ENCODE data around the gene MDM4. TPM values are rescaled to one million over a fixed set of nuclear protein-coding genes. Genes with fewer than 3 reads are reported as not detected.
A peak's percentile ranks its signal among the peaks of the same experiment; 100 is the strongest.

MDM4 gene
- total RNA-seq, 4 donors from 2014 or later: 64.3 to 140 (median 109) TPM

DNA sequence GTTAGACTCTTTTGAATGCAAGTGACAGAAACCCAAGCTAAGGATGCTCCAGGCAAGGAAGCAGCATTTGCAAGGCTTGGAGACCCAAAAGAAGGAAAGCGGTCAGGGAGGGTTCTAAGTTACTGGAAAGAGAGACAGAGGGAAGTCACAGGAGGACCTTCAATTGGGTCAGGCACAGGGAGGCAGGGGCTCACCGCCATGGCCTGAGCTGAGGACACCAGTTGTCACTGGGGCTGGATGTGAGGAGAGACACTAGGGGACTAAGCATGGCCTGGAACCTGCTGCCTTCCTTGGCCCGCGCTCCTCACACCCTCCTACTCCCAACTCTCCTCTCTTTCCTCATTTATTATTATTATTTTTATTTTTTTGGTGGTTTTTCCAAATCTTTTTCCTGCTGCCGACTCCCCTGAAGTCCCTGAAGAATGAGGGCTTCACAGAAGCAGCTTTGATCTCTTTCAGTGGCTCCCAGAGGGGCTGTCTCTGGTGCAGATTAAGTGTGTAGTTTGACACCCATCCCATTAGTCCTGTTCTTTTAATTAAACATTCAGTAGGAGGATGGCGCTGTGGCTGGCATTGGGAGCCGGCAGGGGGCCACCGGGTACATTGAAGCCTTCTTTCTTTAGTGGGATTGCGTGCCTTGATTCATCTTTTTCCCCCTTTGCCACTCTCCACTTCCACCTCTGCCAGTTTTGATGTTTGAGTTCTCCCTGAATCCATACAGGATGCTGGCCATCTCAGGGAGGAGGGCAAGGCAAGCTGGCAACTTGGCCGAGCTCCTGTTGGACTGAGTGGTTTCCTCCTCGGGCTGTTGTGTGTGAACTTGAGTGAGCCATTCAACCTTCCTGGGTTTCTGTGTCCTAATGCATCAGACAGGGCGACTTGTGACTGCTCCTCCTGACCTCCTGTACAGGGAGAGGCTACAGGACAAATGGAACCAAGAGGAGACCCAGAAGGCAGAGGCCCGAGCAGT is 59.3 kb downstream of the MDM4 start:
- Histone ChIP-seq H3K9me3 (no peaks in the 10 kb centered on the region), H3K4me3 (no peak overlapping the region), H3K27ac (no peak overlapping the region), H3K36me3 (no peaks in the 10 kb centered on the region), H3K4me1 (peaks cover 3 to 20% (median 9%) of the 10 kb centered on the region in 4 donors), H3K27me3 (no peaks in the 10 kb centered on the region)
- 88% methylated on average over 13 of the region's 13 CpGs; no CpG with 5 or more reads in 1 of the 2 donors for WGBS, 2 donors (ENCODE audit: low coverage in 1 of 2)
- intact Hi-C loops (cut with DNase I; ENCODE audit: low total_unique reads) (no loop called here), in situ Hi-C loops (cut with MboI; ENCODE audit: low pct_ligation_motif_present in 1 of 4, low pct_unique_long_range_greater_than_20kb in 1 of 4, low sequenced_read_pairs in 3 of 4) (no loop called here)
- TF ChIP-seq POLR2AphosphoS5 (IDR thresholded peaks at IDR 0.05): no peak
- no peak for TF ChIP-seq POLR2A (IDR thresholded peaks at IDR 0.05)
- DNase-seq: no peak

GRCh38 chr1:204576422-204576821 is 60.2 kb downstream of the MDM4 start:
- H3K36me3 ChIP-seq: no peaks in the 10 kb centered on the region
- no peaks in the 10 kb centered on the region for H3K27me3 ChIP-seq
- WGBS, 2 donors (ENCODE audit: low coverage in 1 of 2): 88% methylated on average over 8 of the region's 8 CpGs; no CpG with 5 or more reads in 1 of the 2 donors
- in situ Hi-C loops (cut with MboI; ENCODE audit: low pct_ligation_motif_present in 1 of 4, low pct_unique_long_range_greater_than_20kb in 1 of 4, low sequenced_read_pairs in 3 of 4) (no loop called here), intact Hi-C loops (cut with DNase I; ENCODE audit: low total_unique reads) (no loop called here)
- H3K4me3 ChIP-seq: no peak overlapping the region
- TF ChIP-seq POLR2AphosphoS5 (IDR thresholded peaks at IDR 0.05): no peak
- no peak for TF ChIP-seq EP300 (IDR thresholded peaks at IDR 0.05; ENCODE audit: low read depth)
- TF ChIP-seq, protein P1, sequence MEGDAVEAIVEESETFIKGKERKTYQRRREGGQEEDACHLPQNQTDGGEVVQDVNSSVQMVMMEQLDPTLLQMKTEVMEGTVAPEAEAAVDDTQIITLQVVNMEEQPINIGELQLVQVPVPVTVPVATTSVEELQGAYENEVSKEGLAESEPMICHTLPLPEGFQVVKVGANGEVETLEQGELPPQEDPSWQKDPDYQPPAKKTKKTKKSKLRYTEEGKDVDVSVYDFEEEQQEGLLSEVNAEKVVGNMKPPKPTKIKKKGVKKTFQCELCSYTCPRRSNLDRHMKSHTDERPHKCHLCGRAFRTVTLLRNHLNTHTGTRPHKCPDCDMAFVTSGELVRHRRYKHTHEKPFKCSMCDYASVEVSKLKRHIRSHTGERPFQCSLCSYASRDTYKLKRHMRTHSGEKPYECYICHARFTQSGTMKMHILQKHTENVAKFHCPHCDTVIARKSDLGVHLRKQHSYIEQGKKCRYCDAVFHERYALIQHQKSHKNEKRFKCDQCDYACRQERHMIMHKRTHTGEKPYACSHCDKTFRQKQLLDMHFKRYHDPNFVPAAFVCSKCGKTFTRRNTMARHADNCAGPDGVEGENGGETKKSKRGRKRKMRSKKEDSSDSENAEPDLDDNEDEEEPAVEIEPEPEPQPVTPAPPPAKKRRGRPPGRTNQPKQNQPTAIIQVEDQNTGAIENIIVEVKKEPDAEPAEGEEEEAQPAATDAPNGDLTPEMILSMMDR (IDR thresholded peaks at IDR 0.05): no peak
- no peak for TF ChIP-seq POLR2A (IDR thresholded peaks at IDR 0.05)
- peaks cover 3 to 20% (median 9%) of the 10 kb centered on the region in 4 donors for H3K4me1 ChIP-seq
- H3K9me3 ChIP-seq: no peaks in the 10 kb centered on the region
- no peak for DNase-seq
- no peak overlapping the region for H3K27ac ChIP-seq

DNA sequence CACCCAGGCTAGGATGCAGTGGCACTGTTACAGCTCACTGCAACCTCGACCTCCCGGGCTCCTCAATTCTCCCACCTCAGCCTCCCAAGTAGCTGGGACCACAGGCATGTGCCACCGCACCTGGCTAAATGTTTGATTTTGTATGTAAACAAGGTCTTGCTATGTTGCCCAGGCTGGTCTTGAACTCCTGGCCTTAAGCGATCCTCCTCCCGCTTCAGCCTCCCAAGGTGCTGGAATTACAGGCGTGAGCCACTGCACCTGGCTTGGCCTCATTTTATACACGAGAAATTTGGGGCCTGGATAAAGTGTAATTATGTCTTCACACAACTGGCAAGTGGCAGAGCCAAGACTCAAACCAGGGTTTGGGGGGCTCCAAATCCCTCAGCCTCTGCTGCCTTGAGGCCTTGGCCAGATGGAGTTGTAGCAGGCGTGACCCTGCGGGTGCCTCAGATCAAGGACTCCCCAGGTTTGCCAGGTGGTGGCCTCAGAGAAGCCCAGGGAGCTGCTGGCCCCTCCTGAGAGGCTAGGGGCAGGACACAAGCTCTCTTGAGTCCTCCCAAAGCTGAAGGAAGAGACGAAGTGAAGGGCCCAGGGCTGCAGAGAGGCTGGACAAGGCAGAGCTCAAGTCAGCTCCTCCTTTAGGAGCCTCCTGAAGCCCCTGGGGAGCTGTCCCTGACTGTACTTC is 61.7 kb downstream of the MDM4 start:
- 95 to 100% methylated on average over 2 to 10 of the region's 10 CpGs for WGBS, 2 donors (ENCODE audit: low coverage in 1 of 2)
- in situ Hi-C loops (cut with MboI; ENCODE audit: low pct_ligation_motif_present in 1 of 4, low pct_unique_long_range_greater_than_20kb in 1 of 4, low sequenced_read_pairs in 3 of 4) (no loop called here), intact Hi-C loops (cut with DNase I; ENCODE audit: low total_unique reads) (no loop called here)

GRCh38 chr1:204578867-204579664 is 62.9 kb downstream of the MDM4 start:
- Histone ChIP-seq H3K4me1 (peaks cover 2 to 20% (median 9%) of the 10 kb centered on the region in 4 donors), H3K9me3 (no peaks in the 10 kb centered on the region), H3K27ac (peak overlapping the region; percentile 49 to 64 (median 52)), H3K4me3 (peak overlapping the region in 3 of 4 donors; percentile 8 to 40 (median 15)), H3K27me3 (no peaks in the 10 kb centered on the region), H3K36me3 (no peaks in the 10 kb centered on the region)
- intact Hi-C loops (cut with DNase I; ENCODE audit: low total_unique reads): no loop called here
- TF ChIP-seq, protein P1 (IDR thresholded peaks at IDR 0.05): no peak
- TF ChIP-seq POLR2AphosphoS5 (IDR thresholded peaks at IDR 0.05): peak in 2 of 3 donors; percentile 32 to 49
- peak; percentile 36 for TF ChIP-seq POLR2A (IDR thresholded peaks at IDR 0.05)
- 20 to 41% methylated on average over 1 to 17 of the region's 18 CpGs for WGBS, 2 donors (ENCODE audit: low coverage in 1 of 2)
- peak; percentile 42 for DNase-seq
- in situ Hi-C loops (cut with MboI; ENCODE audit: low pct_ligation_motif_present in 1 of 4, low pct_unique_long_range_greater_than_20kb in 1 of 4, low sequenced_read_pairs in 3 of 4): no loop called here

More for the DNA sequence above, 61.7 kb downstream of the MDM4 start:
- Histone ChIP-seq H3K4me3 (no peak overlapping the region), H3K27ac (peak overlapping the region; percentile 49 to 64 (median 52)), H3K27me3 (no peaks in the 10 kb centered on the region), H3K36me3 (no peaks in the 10 kb centered on the region), H3K4me1 (peaks cover 3 to 20% (median 9%) of the 10 kb centered on the region in 4 donors), H3K9me3 (no peaks in the 10 kb centered on the region)
- no peak for DNase-seq
- TF ChIP-seq EP300 (IDR thresholded peaks at IDR 0.05; ENCODE audit: low read depth) (no peak), POLR2AphosphoS5 (IDR thresholded peaks at IDR 0.05) (no peak), POLR2A (IDR thresholded peaks at IDR 0.05) (no peak)
- TF ChIP-seq, protein P1 (IDR thresholded peaks at IDR 0.05): no peak

Measured in transverse colon (tissue), 4 donors.